ENCODE data around the gene GOLGA6L2. TPM values are rescaled to one million over a fixed set of nuclear protein-coding genes. Genes with fewer than 3 reads are reported as not detected.

GOLGA6L2 gene
- total RNA-seq, 1 experiment from 2014 or later: not detected

DNA sequence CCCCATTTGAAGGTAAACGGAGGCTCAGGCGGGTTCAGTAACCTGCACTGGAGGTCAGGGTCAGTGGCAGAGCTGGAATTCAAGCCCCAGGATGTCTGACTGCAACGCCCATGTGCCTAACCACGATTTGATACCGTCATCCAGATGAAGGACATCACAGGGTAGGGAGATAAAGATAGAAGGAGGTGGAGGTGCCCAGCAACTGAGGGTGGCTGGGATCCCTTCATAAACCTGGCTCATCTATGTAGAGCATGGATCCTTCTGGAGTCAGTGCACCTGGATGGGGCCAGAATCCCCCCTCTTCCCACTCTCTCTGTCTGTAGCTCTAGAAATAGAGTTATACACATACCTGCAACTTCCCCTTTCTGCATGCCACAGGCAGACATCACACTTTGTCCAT lies 51.2 kb downstream of the GOLGA6L2 start:
- Histone ChIP-seq H2BK5ac (ENCODE audit: insufficient read length, low read length) (no peak overlapping the region), H3K9ac (ENCODE audit: extremely low read depth, insufficient read length, low read length) (no peak overlapping the region), H3T11ph (ENCODE audit: low read length) (no peak overlapping the region), H4K5ac (ENCODE audit: insufficient read length, low read depth, low read length) (no peak overlapping the region), H4K8ac (replicated peaks; ENCODE audit: insufficient read length, low read depth, low read length) (no peak overlapping the region), H3K27ac (ENCODE audit: insufficient read length, low read depth, low read length) (no peak overlapping the region), H4K20me1 (ENCODE audit: control insufficient read depth, insufficient read depth, insufficient read length) (no peaks in the 10 kb centered on the region), H3K79me1 (ENCODE audit: insufficient read depth, low read depth, low read length, poor library complexity, severe bottlenecking) (no peaks in the 10 kb centered on the region), H2AK5ac (ENCODE audit: insufficient read length, low read length) (no peak overlapping the region), H3K9me3 (ENCODE audit: control insufficient read depth, low read depth, low read length) (no peaks in the 10 kb centered on the region), H3K18ac (ENCODE audit: insufficient read length, low read depth, low read length) (no peak overlapping the region), H4K91ac (ENCODE audit: insufficient read length, low read depth, low read length) (no peak overlapping the region), H3K79me2 (ENCODE audit: insufficient read depth, low read length) (no peaks in the 10 kb centered on the region), H3K23ac (ENCODE audit: insufficient read length, low read depth, low read length) (no peak overlapping the region), H3K4me1 (ENCODE audit: insufficient read depth, low read length) (no peaks in the 10 kb centered on the region), H2AFZ (ENCODE audit: low read length) (no peak overlapping the region), H3K4ac (ENCODE audit: low read depth, low read length) (no peak overlapping the region), H3K56ac (ENCODE audit: insufficient read length, low read depth, low read length) (no peak overlapping the region), H3K27me3 (ENCODE audit: insufficient read depth, low read length) (no peaks in the 10 kb centered on the region), H2BK15ac (ENCODE audit: low read depth, low read length) (no peak overlapping the region), H2BK120ac (ENCODE audit: low read depth, low read length, poor library complexity, severe bottlenecking) (no peak overlapping the region), H2BK12ac (ENCODE audit: insufficient read length, low read depth, low read length) (no peak overlapping the region), H3K4me2 (ENCODE audit: insufficient read depth, insufficient read length, low read length) (no peak overlapping the region), H3K14ac (ENCODE audit: insufficient read depth, low read length) (no peak overlapping the region), H3K23me2 (ENCODE audit: insufficient read length, low read depth, low read length, poor library complexity, severe bottlenecking) (no peaks in the 10 kb centered on the region), H2BK20ac (ENCODE audit: low read depth, low read length, poor library complexity, severe bottlenecking) (no peak overlapping the region)
- no CpG with 5 or more reads among the region's 5 CpGs for WGBS (ENCODE audit: extremely low coverage, insufficient read length, low lambda C conversion rate)
- Mint-ChIP-seq H3K36me3 (ENCODE audit: insufficient read depth in 1 of 3, low read depth in 3 of 3) (peaks cover 0 to 2% (median 1%) of the 10 kb centered on the region in 3 experiments; a peak in 4 of 7 replicates), H3K4me1 (peaks cover 8 to 11% of the 10 kb centered on the region in 2 experiments; a peak in 1 of 4 replicates), H3K4me3 (no peak overlapping the region), H3K9me3 (peaks cover 56 to 58% of the 10 kb centered on the region in 2 experiments), H3K27me3 (ENCODE audit: low read depth) (no peaks in the 10 kb centered on the region), H3K27ac (no peak overlapping the region; a peak in 1 of 7 replicates)
- TF ChIP-seq, protein P1, sequence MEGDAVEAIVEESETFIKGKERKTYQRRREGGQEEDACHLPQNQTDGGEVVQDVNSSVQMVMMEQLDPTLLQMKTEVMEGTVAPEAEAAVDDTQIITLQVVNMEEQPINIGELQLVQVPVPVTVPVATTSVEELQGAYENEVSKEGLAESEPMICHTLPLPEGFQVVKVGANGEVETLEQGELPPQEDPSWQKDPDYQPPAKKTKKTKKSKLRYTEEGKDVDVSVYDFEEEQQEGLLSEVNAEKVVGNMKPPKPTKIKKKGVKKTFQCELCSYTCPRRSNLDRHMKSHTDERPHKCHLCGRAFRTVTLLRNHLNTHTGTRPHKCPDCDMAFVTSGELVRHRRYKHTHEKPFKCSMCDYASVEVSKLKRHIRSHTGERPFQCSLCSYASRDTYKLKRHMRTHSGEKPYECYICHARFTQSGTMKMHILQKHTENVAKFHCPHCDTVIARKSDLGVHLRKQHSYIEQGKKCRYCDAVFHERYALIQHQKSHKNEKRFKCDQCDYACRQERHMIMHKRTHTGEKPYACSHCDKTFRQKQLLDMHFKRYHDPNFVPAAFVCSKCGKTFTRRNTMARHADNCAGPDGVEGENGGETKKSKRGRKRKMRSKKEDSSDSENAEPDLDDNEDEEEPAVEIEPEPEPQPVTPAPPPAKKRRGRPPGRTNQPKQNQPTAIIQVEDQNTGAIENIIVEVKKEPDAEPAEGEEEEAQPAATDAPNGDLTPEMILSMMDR (conservative IDR thresholded peaks at IDR 0.05): no peak
- DNase-seq: no peak

All from H9 (cell line).